ENCODE measurements around the gene CPT1A.

GRCh38 chr11:68780829-68781228 lies 60.9 kb downstream of the CPT1A start:
- no peak for TF ChIP-seq POLR2A (IDR thresholded peaks at IDR 0.05)
- TF ChIP-seq CTCF (IDR thresholded peaks at IDR 0.05), result no peak

All from testis (tissue), 2 donors.